ENCODE results near the gene ALDH4A1. TPM values are rescaled to one million over a fixed set of nuclear protein-coding genes. Genes with fewer than 3 reads are reported as not detected.

ALDH4A1 gene
- total RNA-seq, 2 experiments from 2014 or later: 6.1 to 7.6 TPM

DNA sequence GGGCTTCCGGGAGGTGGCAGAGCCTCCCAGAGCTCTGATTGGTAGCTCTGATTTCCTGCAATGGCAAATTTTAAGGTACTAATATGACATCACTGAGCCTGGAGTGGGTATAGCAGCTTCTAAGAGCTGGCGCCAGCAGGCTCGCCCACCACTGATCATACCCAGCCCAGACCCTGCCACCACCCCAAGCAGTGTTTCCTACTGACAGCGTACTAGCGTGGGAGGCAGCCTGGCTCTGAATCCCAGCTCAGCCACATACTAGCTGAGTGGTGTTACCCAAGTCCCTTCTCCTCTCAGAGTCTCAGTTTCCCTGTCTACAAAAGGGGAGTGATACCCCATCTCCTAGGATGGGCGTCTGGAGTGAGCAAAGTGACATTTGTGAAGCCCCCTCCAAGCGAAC, 13.0 kb upstream of the ALDH4A1 start:
- Histone ChIP-seq H4K20me1 (ENCODE audit: insufficient read depth, low read length) (no peaks in the 10 kb centered on the region), H3K9me3 (ENCODE audit: low read length) (no peaks in the 10 kb centered on the region), H3K9me2 (ENCODE audit: insufficient read depth, low read length) (no peaks in the 10 kb centered on the region), H3K79me2 (ENCODE audit: insufficient read depth, low read depth, low read length) (no peaks in the 10 kb centered on the region), H3K4me2 (ENCODE audit: low read length) (no peak overlapping the region), H3K36me3 (ENCODE audit: insufficient read depth, low read length) (no peaks in the 10 kb centered on the region), H2AFZ (ENCODE audit: low read length) (no peak overlapping the region), H3K4me1 (ENCODE audit: insufficient read depth, low read length, poor library complexity, severe bottlenecking) (no peaks in the 10 kb centered on the region), H3K4me3 (ENCODE audit: low read depth, low read length, poor library complexity, severe bottlenecking) (no peak overlapping the region), H3K27ac (ENCODE audit: low read depth, low read length, poor library complexity, severe bottlenecking) (no peak overlapping the region)
- ChIA-PET POLR2A (no interaction called here), CTCF (ENCODE audit: unreplicated experiment) (interaction anchor here (0.6 kb wide), 1 partner anchor 610 kb away, joined by 3 read pairs; no protein-coding TSS in a partner anchor)
- TF ChIP-seq, protein P1, sequence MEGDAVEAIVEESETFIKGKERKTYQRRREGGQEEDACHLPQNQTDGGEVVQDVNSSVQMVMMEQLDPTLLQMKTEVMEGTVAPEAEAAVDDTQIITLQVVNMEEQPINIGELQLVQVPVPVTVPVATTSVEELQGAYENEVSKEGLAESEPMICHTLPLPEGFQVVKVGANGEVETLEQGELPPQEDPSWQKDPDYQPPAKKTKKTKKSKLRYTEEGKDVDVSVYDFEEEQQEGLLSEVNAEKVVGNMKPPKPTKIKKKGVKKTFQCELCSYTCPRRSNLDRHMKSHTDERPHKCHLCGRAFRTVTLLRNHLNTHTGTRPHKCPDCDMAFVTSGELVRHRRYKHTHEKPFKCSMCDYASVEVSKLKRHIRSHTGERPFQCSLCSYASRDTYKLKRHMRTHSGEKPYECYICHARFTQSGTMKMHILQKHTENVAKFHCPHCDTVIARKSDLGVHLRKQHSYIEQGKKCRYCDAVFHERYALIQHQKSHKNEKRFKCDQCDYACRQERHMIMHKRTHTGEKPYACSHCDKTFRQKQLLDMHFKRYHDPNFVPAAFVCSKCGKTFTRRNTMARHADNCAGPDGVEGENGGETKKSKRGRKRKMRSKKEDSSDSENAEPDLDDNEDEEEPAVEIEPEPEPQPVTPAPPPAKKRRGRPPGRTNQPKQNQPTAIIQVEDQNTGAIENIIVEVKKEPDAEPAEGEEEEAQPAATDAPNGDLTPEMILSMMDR (conservative IDR thresholded peaks at IDR 0.05; ENCODE audit: low read length): no peak
- TF ChIP-seq EZH2phosphoT487 (IDR thresholded peaks at IDR 0.05; ENCODE audit: borderline replicate concordance, low read depth, low read length): no peak
- no peak for DNase-seq (ENCODE audit: low spot score)
- BruUV-seq (replicated peaks): no TSS peak
- intact Hi-C loops (cut with micrococcal nuclease; ENCODE audit: unreplicated experiment): no loop called here

DNA sequence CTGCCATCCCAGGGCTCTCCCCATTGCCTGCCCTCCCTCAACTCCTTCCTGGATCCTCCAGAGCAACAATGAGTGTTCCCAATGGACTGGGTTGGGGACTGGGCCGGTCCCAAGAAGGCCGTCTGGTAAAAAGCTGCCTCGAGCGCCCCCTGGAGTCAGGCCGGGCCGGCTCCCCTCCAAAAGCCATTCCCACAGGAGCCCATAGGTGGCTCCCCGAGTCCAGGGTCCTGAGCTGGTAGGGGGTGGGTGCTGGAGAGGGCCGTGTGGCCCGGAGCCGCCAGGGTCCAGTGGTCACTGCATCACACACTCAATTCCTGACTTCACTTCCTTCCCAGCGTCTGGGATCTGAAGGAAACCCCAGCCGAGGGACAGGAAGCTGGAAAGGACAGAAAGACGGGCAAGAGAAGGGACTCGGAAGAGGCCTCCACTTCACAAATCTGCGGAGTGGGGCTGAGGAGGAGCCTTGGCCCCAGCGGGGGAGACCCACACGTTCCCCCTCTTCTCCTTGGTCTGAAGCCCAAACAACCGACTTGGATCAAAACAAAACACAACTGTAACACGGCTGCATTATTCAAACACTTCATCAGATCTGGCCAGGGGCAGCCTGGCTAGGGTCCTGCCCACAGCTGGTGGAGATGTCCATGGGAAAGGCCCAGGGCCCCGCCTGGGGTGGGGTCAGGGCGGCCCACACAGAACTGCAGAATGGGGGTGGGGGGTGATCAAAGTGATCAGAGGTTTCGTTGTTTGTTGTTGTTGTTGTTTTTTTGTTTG, 10.9 kb upstream of the ALDH4A1 start:
- H3K4me3 ChIP-seq (ENCODE audit: low read depth, low read length, poor library complexity, severe bottlenecking): no peak overlapping the region
- DNase-seq (ENCODE audit: low spot score): peak; percentile 64
- H4K20me1 ChIP-seq (ENCODE audit: insufficient read depth, low read length): no peaks in the 10 kb centered on the region
- no peak overlapping the region for H2AFZ ChIP-seq (ENCODE audit: low read length)
- H3K9me2 ChIP-seq (ENCODE audit: insufficient read depth, low read length): no peaks in the 10 kb centered on the region
- no peak for TF ChIP-seq EZH2phosphoT487 (IDR thresholded peaks at IDR 0.05; ENCODE audit: borderline replicate concordance, low read depth, low read length)
- TF ChIP-seq, protein P1 (conservative IDR thresholded peaks at IDR 0.05; ENCODE audit: low read length): peak; percentile 100
- intact Hi-C loops (cut with micrococcal nuclease; ENCODE audit: unreplicated experiment): loop anchor here (5.0 kb wide), 1 partner anchor 44 kb away; the partner anchor contains the start of gene IFFO2
- H3K4me1 ChIP-seq (ENCODE audit: insufficient read depth, low read length, poor library complexity, severe bottlenecking): peaks cover 3% of the 10 kb centered on the region
- no peaks in the 10 kb centered on the region for H3K9me3 ChIP-seq (ENCODE audit: low read length)
- no peak overlapping the region for H3K27ac ChIP-seq (ENCODE audit: low read depth, low read length, poor library complexity, severe bottlenecking)
- POLR2A ChIA-PET: no interaction called here
- no peaks in the 10 kb centered on the region for H3K36me3 ChIP-seq (ENCODE audit: insufficient read depth, low read length)
- H3K79me2 ChIP-seq (ENCODE audit: insufficient read depth, low read depth, low read length): no peaks in the 10 kb centered on the region
- BruUV-seq (replicated peaks): no TSS peak
- H3K4me2 ChIP-seq (ENCODE audit: low read length): no peak overlapping the region
- CTCF ChIA-PET (ENCODE audit: unreplicated experiment): interaction anchor here (0.5 to 0.8 kb wide), 6 partner anchors 8 to 40 kb away, joined by 3 to 8 read pairs (median 3); no protein-coding TSS in a partner anchor

DNA sequence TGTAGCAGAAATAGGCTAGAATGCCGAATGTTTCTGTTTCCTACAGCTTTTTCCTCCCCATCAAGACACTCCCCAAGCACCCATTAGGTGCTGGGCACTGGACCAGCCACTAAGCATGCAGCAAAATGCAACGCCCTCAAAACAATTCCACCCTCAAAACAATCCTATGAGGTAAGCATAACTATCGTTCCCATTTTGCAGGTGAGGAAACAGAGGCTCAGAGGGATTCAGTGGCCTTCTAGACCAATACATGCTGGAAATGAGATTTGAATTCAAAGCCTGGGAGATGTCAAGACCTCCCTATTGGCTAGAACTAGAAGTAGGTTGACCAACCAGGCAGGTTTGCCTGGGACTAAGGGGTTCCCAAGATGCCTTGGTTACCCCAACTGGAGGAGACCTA, 10.2 kb upstream of the ALDH4A1 start:
- no peaks in the 10 kb centered on the region for H3K9me2 ChIP-seq (ENCODE audit: insufficient read depth, low read length)
- H2AFZ ChIP-seq (ENCODE audit: low read length): no peak overlapping the region
- no peaks in the 10 kb centered on the region for H3K9me3 ChIP-seq (ENCODE audit: low read length)
- ChIA-PET POLR2A (interaction anchor here (0.7 to 1.4 kb wide), 2 partner anchors 10 to 70 kb away, joined by 3 to 5 read pairs; partner anchors contain the start of gene ALDH4A1), CTCF (ENCODE audit: unreplicated experiment) (interaction anchor here (0.7 kb wide), 1 partner anchor 20 kb away, joined by 3 read pairs; no protein-coding TSS in a partner anchor)
- no peaks in the 10 kb centered on the region for H4K20me1 ChIP-seq (ENCODE audit: insufficient read depth, low read length)
- TF ChIP-seq, protein P1 (conservative IDR thresholded peaks at IDR 0.05; ENCODE audit: low read length): no peak
- no peak for TF ChIP-seq EZH2phosphoT487 (IDR thresholded peaks at IDR 0.05; ENCODE audit: borderline replicate concordance, low read depth, low read length)
- no peaks in the 10 kb centered on the region for H3K36me3 ChIP-seq (ENCODE audit: insufficient read depth, low read length)
- H3K4me2 ChIP-seq (ENCODE audit: low read length): no peak overlapping the region
- BruUV-seq (replicated peaks): no TSS peak
- no peaks in the 10 kb centered on the region for H3K79me2 ChIP-seq (ENCODE audit: insufficient read depth, low read depth, low read length)
- H3K27ac ChIP-seq (ENCODE audit: low read depth, low read length, poor library complexity, severe bottlenecking): no peak overlapping the region
- DNase-seq (ENCODE audit: low spot score): no peak
- peaks cover 10% of the 10 kb centered on the region for H3K4me1 ChIP-seq (ENCODE audit: insufficient read depth, low read length, poor library complexity, severe bottlenecking)
- intact Hi-C loops (cut with micrococcal nuclease; ENCODE audit: unreplicated experiment): loop anchor here (5.0 kb wide), 1 partner anchor 45 kb away; the partner anchor contains the start of gene IFFO2
- H3K4me3 ChIP-seq (ENCODE audit: low read depth, low read length, poor library complexity, severe bottlenecking): no peak overlapping the region
